Suprapubic skin (tissue), 4 donors: ENCODE measurements around the gene COL9A3.

Experiments
- CTCF ChIP-seq, 2 donors: fragments of 200-600 bp in 1 of 2; fragments of 450-650 bp in 1 of 2; sonication (generic) in 1 of 2; IDR thresholded peaks; one replicate each; pipeline ENCODE4 v1.5.1; 2016 to 2019; ENCODE audit warnings: antibody characterized with exemption in 2 of 2, mild to moderate bottlenecking in 1 of 2, moderate library complexity in 1 of 2
- EP300 ChIP-seq: sonication (generic); formaldehyde crosslinking; IDR thresholded peaks from one replicate; pipeline ENCODE4 v1.6.1; 2017; ENCODE audit warnings: antibody characterized with exemption
- POLR2A ChIP-seq, 2 donors: fragments of 450-650 bp; IDR thresholded peaks; one replicate each; pipeline ENCODE4 v1.6.1; 2017; ENCODE audit warnings: antibody characterized with exemption in 2 of 2, mild to moderate bottlenecking in 2 of 2, moderate library complexity in 2 of 2
- POLR2AphosphoS5 ChIP-seq, 3 donors: sonication (generic); formaldehyde crosslinking; IDR thresholded peaks; one replicate each; pipeline ENCODE4 v1.6.1; 2017; ENCODE audit warnings: antibody characterized with exemption in 3 of 3

GRCh38 chr20:62825333-62825985 is 8.6 kb downstream of the COL9A3 start:
- TF ChIP-seq CTCF (IDR thresholded peaks at IDR 0.05) (no peak), POLR2A (IDR thresholded peaks at IDR 0.05) (no peak), POLR2AphosphoS5 (IDR thresholded peaks at IDR 0.05) (no peak), EP300 (no peak)
